Neural cell (in vitro differentiated cells): ENCODE measurements around the gene STIM2. TPM values are rescaled to one million over a fixed set of nuclear protein-coding genes. Genes with fewer than 3 reads are reported as not detected.
"Not testable (repeated sequence)": the region's sequence is repeated elsewhere in the genome, so short reads cannot be mapped to it uniquely, and the experiment has no call there.

ENCODE experiments used
- H2AFZ ChIP-seq: fragments of 200-600, 300-800 bp; sonication (generic), shearing (Covaris generic); 2 replicates; pipeline ENCODE4 v1.6.0; 2014; ENCODE audit warnings: low read depth, mild to moderate bottlenecking, antibody characterized with exemption, low read length, moderate library complexity
- H3F3A ChIP-seq: fragments of 200-600 bp; shearing (Covaris generic); 2 replicates; pipeline ENCODE4 v1.6.1; 2016; ENCODE audit warnings: mild to moderate bottlenecking, moderate library complexity, mixed read lengths, antibody characterized with exemption, low read length; ENCODE audit not compliant: insufficient read depth, poor library complexity, severe bottlenecking
- H3K27ac ChIP-seq: fragments of 200-600, 300-800 bp; sonication (generic), shearing (Covaris generic); 2 replicates; pipeline ENCODE4 v1.5.1; 2014; ENCODE audit warnings: mild to moderate bottlenecking, low read length, moderate library complexity
- H3K27me3 ChIP-seq: fragments of 300-800, 200-600 bp; sonication (generic), shearing (Covaris generic); 2 replicates; pipeline ENCODE4 v1.6.0; 2014; ENCODE audit warnings: mild to moderate bottlenecking, low read depth, low read length, moderate library complexity; ENCODE audit not compliant: insufficient read depth
- H3K36me3 ChIP-seq: fragments of 300-800, 200-600 bp; sonication (generic), shearing (Covaris generic); 2 replicates; pipeline ENCODE4 v1.5.1; 2014; ENCODE audit warnings: mild to moderate bottlenecking, antibody characterized with exemption, low read length, moderate library complexity; ENCODE audit not compliant: insufficient read depth
- H3K4me2 ChIP-seq: fragments of 300-800, 200-600 bp; sonication (generic), shearing (Covaris generic); 2 replicates; pipeline ENCODE4 v1.6.0; 2014; ENCODE audit warnings: mild to moderate bottlenecking, low read length
- H3K4me3 ChIP-seq: fragments of 300-800, 200-600 bp; sonication (generic), shearing (Covaris generic); 2 replicates; pipeline ENCODE4 v1.5.1; 2014; ENCODE audit warnings: mild to moderate bottlenecking, low read length, moderate library complexity
- H3K79me2 ChIP-seq: fragments of 200-600 bp; shearing (Covaris generic); replicated peaks from 2 replicates; pipeline ENCODE4 v1.6.0; 2014; ENCODE audit warnings: mild to moderate bottlenecking, low read length, moderate library complexity; ENCODE audit not compliant: insufficient read depth
- H3K9ac ChIP-seq: fragments of 300-800, 200-600 bp; sonication (generic), shearing (Covaris generic); 2 replicates; pipeline ENCODE4 v1.6.1; 2016; ENCODE audit warnings: mild to moderate bottlenecking, low read length, mixed read lengths
- H3K9me2 ChIP-seq: fragments of 200-600 bp; shearing (Covaris generic); 2 replicates; pipeline ENCODE4 v1.6.1; 2016; ENCODE audit warnings: mild to moderate bottlenecking, low read length, mixed read lengths; ENCODE audit not compliant: insufficient read depth
- H3K9me3 ChIP-seq: fragments of 200-600, 300-800 bp; sonication (generic), shearing (Covaris generic); 2 replicates; pipeline ENCODE4 v1.6.1; 2016; ENCODE audit warnings: mild to moderate bottlenecking, mixed run types, low read length, moderate library complexity, mixed read lengths
- H4K20me1 ChIP-seq: fragments of 200-600 bp; shearing (Covaris generic); 2 replicates; pipeline ENCODE4 v1.6.1; 2016; ENCODE audit warnings: mild to moderate bottlenecking, mixed run types; ENCODE audit not compliant: insufficient read depth
- EP300 ChIP-seq: fragments of 450-650 bp; conservative IDR thresholded peaks from 2 replicates; pipeline ENCODE4 v1.6.1; 2014; ENCODE audit warnings: antibody characterized with exemption, mild to moderate bottlenecking, moderate library complexity; ENCODE audit not compliant: poor library complexity, severe bottlenecking
- EZH2 ChIP-seq: fragments of 200-600, 300-800 bp; shearing (Covaris generic), sonication (generic); IDR thresholded peaks from 2 replicates; pipeline ENCODE4 v1.6.1; 2014; ENCODE audit warnings: antibody characterized with exemption, low read length, borderline replicate concordance, mild to moderate bottlenecking; ENCODE audit not compliant: insufficient read depth, poor library complexity, severe bottlenecking
- MXI1 ChIP-seq: fragments of 450-650 bp; conservative IDR thresholded peaks from 2 replicates; pipeline ENCODE4 v1.6.1; 2014; ENCODE audit warnings: antibody characterized with exemption, mild to moderate bottlenecking; ENCODE audit not compliant: poor library complexity, severe bottlenecking
- POLR2AphosphoS5 ChIP-seq: IDR thresholded peaks from 2 replicates; pipeline ENCODE4 v1.6.1; 2012
- RAD21 ChIP-seq: fragments of 450-650 bp; conservative IDR thresholded peaks from 2 replicates; pipeline ENCODE4 v1.6.1; 2014; ENCODE audit warnings: antibody characterized with exemption, mild to moderate bottlenecking, moderate library complexity
- SMC3 ChIP-seq: fragments of 450-650 bp; conservative IDR thresholded peaks from 2 replicates; pipeline ENCODE4 v1.6.1; 2014; ENCODE audit warnings: antibody characterized with exemption, mild to moderate bottlenecking, moderate library complexity; ENCODE audit not compliant: poor library complexity
- TAF1 ChIP-seq: IDR thresholded peaks from 2 replicates; pipeline ENCODE4 v1.6.1; 2012; ENCODE audit warnings: low read depth
- polyA plus RNA-seq: library from polyadenylated mRNA; depleted of rRNA; stranded (reverse); fragments of >200 nt; gene quantifications from 2 replicates; pipeline ENCODE4 v1.2.3, GENCODE V29; 2014
- TF ChIP-seq, protein P1 (sequence below): IDR thresholded peaks from 2 replicates; pipeline ENCODE4 v1.6.1; 2012; ENCODE audit warnings: borderline replicate concordance
- TF ChIP-seq, protein P2 (sequence below): fragments of 450-650 bp; IDR thresholded peaks from 2 replicates; pipeline ENCODE4 v1.5.1; 2014; ENCODE audit warnings: antibody characterized with exemption, mild to moderate bottlenecking, moderate library complexity; ENCODE audit not compliant: poor library complexity, severe bottlenecking

Gene STIM2
- polyA plus RNA-seq, 1 donor from 2014 or later: 25.3 TPM

DNA sequence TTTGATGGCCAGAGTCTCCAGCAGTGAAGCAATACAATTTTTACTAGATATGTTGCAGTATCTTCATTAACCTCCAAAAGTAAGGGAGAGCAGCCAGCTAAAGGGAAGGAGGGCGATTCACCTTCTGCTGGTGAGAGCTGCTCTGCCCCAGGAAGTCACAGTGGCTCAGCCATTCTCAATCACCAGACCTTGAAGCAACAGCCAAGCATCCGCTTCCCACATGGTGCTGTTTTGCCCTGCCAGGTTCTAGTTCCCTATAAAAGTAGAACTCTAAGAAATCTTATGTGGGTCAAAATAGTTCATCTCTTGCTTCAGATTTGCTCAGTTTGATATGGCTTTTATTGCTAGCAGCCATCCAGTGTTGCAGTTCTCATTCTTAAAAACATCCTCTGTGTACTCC lies 166.8 kb downstream of the STIM2 start:
- Histone ChIP-seq H3K79me2 (no peaks in the 10 kb centered on the region), H3F3A (no peaks in the 10 kb centered on the region), H3K27ac (no peak overlapping the region), H2AFZ (no peak overlapping the region), H3K4me2 (no peak overlapping the region), H3K4me3 (no peak overlapping the region), H4K20me1 (no peaks in the 10 kb centered on the region), H3K36me3 (no peaks in the 10 kb centered on the region), H3K9ac (no peak overlapping the region), H3K9me3 (no peaks in the 10 kb centered on the region), H3K27me3 (no peaks in the 10 kb centered on the region), H3K9me2 (no peaks in the 10 kb centered on the region)
- no peak for TF ChIP-seq SMC3
- no peak for TF ChIP-seq EZH2
- TF ChIP-seq TAF1: no peak
- TF ChIP-seq, protein P1, sequence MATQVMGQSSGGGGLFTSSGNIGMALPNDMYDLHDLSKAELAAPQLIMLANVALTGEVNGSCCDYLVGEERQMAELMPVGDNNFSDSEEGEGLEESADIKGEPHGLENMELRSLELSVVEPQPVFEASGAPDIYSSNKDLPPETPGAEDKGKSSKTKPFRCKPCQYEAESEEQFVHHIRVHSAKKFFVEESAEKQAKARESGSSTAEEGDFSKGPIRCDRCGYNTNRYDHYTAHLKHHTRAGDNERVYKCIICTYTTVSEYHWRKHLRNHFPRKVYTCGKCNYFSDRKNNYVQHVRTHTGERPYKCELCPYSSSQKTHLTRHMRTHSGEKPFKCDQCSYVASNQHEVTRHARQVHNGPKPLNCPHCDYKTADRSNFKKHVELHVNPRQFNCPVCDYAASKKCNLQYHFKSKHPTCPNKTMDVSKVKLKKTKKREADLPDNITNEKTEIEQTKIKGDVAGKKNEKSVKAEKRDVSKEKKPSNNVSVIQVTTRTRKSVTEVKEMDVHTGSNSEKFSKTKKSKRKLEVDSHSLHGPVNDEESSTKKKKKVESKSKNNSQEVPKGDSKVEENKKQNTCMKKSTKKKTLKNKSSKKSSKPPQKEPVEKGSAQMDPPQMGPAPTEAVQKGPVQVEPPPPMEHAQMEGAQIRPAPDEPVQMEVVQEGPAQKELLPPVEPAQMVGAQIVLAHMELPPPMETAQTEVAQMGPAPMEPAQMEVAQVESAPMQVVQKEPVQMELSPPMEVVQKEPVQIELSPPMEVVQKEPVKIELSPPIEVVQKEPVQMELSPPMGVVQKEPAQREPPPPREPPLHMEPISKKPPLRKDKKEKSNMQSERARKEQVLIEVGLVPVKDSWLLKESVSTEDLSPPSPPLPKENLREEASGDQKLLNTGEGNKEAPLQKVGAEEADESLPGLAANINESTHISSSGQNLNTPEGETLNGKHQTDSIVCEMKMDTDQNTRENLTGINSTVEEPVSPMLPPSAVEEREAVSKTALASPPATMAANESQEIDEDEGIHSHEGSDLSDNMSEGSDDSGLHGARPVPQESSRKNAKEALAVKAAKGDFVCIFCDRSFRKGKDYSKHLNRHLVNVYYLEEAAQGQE: no peak
- TF ChIP-seq, protein P2, sequence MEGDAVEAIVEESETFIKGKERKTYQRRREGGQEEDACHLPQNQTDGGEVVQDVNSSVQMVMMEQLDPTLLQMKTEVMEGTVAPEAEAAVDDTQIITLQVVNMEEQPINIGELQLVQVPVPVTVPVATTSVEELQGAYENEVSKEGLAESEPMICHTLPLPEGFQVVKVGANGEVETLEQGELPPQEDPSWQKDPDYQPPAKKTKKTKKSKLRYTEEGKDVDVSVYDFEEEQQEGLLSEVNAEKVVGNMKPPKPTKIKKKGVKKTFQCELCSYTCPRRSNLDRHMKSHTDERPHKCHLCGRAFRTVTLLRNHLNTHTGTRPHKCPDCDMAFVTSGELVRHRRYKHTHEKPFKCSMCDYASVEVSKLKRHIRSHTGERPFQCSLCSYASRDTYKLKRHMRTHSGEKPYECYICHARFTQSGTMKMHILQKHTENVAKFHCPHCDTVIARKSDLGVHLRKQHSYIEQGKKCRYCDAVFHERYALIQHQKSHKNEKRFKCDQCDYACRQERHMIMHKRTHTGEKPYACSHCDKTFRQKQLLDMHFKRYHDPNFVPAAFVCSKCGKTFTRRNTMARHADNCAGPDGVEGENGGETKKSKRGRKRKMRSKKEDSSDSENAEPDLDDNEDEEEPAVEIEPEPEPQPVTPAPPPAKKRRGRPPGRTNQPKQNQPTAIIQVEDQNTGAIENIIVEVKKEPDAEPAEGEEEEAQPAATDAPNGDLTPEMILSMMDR: no peak
- TF ChIP-seq RAD21: no peak
- no peak for TF ChIP-seq MXI1
- no peak for TF ChIP-seq POLR2AphosphoS5
- TF ChIP-seq EP300: no peak

DNA sequence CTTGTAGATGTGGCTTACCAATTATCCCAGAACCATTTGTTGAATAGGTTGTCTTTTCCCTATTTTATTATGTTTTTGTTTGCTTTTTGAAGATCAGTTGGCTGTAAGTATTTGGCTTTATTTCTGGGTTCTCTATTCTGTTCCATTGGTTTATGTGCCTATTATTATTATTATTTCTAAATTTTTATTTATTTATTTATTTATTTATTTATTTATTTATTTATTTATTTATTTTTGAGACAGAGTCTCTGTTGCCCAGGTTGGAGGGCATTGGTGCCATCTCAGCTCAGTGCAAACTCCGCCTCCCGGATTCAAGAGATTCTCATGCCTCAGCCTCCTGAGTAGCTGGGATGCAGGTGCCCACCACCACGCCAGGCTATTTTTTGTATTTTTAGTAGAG lies 174.5 kb downstream of the STIM2 start:
- H3K27me3 ChIP-seq, H3K9ac ChIP-seq, H4K20me1 ChIP-seq, H3K4me2 ChIP-seq, H2AFZ ChIP-seq, H3K9me3 ChIP-seq, H3K9me2 ChIP-seq, H3K4me3 ChIP-seq, H3K36me3 ChIP-seq, H3K79me2 ChIP-seq, H3K27ac ChIP-seq, H3F3A ChIP-seq: not testable (repeated sequence)

DNA sequence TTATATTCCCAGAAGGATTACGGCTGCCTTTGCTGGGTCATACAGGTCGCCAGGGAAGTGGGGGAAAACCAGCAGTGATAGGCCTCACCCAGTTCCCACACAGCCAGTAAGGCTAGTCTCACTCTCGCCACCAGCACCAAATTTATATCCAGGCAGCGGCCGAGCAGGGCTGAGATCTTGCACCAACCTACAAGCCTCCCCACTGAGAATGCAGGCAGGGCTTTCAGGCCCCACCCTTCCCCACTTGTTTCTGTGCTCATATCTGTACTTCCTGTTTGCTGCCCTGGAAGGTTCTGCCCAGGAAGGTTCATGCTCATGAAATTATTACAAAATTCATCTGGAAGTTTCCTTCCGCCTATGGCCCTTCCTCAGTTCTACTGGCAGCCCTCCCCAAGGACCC lies 179.7 kb downstream of the STIM2 start:
- no peaks in the 10 kb centered on the region for H4K20me1 ChIP-seq
- H3K4me2 ChIP-seq: no peak overlapping the region
- no peaks in the 10 kb centered on the region for H3F3A ChIP-seq
- no peaks in the 10 kb centered on the region for H3K27me3 ChIP-seq
- no peaks in the 10 kb centered on the region for H3K36me3 ChIP-seq
- no peak overlapping the region for H2AFZ ChIP-seq
- no peaks in the 10 kb centered on the region for H3K79me2 ChIP-seq
- H3K9me3 ChIP-seq: peaks cover 5% of the 10 kb centered on the region
- no peak overlapping the region for H3K27ac ChIP-seq
- H3K4me3 ChIP-seq: no peak overlapping the region
- H3K9me2 ChIP-seq: no peaks in the 10 kb centered on the region
- no peak overlapping the region for H3K9ac ChIP-seq
- TF ChIP-seq, protein P2: no peak
- TF ChIP-seq SMC3 (no peak), MXI1 (no peak), EP300 (no peak), EZH2 (no peak), TAF1 (no peak), POLR2AphosphoS5 (no peak), RAD21 (no peak)
- TF ChIP-seq, protein P1: no peak
